SKM-1 (cell line): ENCODE results near the gene ADGRD2.
"Not testable (repeated sequence)": the region's sequence is repeated elsewhere in the genome, so short reads cannot be mapped to it uniquely, and the experiment has no call there.

Experiments used
- DNase-seq: peaks from one replicate; lab custom pipeline; 2025; ENCODE audit not compliant: unreplicated experiment; lab: John Stamatoyannopoulos, UW

ADGRD2 gene

GRCh38 chr9:124450241-124450924, at the start of gene ADGRD2:
TSS of gene ADGRD2 (plus strand) at chr9:124450451. CDS start at chr9:124451667, 1,216 bp downstream.
- no peak for DNase-seq

GRCh38 chr9:124403246-124403645, 47.0 kb upstream of the ADGRD2 start:
- no peak for DNase-seq

GRCh38 chr9:124409410-124409809, 40.8 kb upstream of the ADGRD2 start:
- no peak for DNase-seq

- no peak for DNase-seq
Measured at GRCh38 chr9:124410321-124410913, 39.8 kb upstream of the ADGRD2 start.

GRCh38 chr9:124411514-124412227, 38.6 kb upstream of the ADGRD2 start:
- no peak for DNase-seq

- no peak for DNase-seq
Measured at GRCh38 chr9:124412228-124412575, 38.0 kb upstream of the ADGRD2 start.

GRCh38 chr9:124414612-124415011, 35.6 kb upstream of the ADGRD2 start:
- DNase-seq, result no peak

- peak; percentile 97 for DNase-seq
Measured at GRCh38 chr9:124415102-124415851, 35.0 kb upstream of the ADGRD2 start, which contains the start of gene PSMB7. TSS of gene PSMB7 (minus strand) at chr9:124415442. CDS start at chr9:124415425, 17 bp downstream.

GRCh38 chr9:124415852-124416484, 34.3 kb upstream of the ADGRD2 start:
- no peak for DNase-seq

- no peak for DNase-seq
Measured at GRCh38 chr9:124419832-124420489, 30.3 kb upstream of the ADGRD2 start.

GRCh38 chr9:124420991-124421543, 29.2 kb upstream of the ADGRD2 start:
- no peak for DNase-seq

- no peak for DNase-seq
Measured at GRCh38 chr9:124423155-124423554, 27.1 kb upstream of the ADGRD2 start.

- no peak for DNase-seq
Measured at GRCh38 chr9:124423591-124423990, 26.7 kb upstream of the ADGRD2 start.

GRCh38 chr9:124425733-124426132, 24.5 kb upstream of the ADGRD2 start:
- not testable (repeated sequence) for DNase-seq

- no peak for DNase-seq
Measured at GRCh38 chr9:124426361-124426760, 23.9 kb upstream of the ADGRD2 start.

- DNase-seq, result no peak
Measured at GRCh38 chr9:124427281-124427680, 23.0 kb upstream of the ADGRD2 start.

GRCh38 chr9:124428751-124429529, 21.3 kb upstream of the ADGRD2 start:
- DNase-seq, result no peak

GRCh38 chr9:124429530-124429867, 20.8 kb upstream of the ADGRD2 start:
- DNase-seq, result no peak

- no peak for DNase-seq
Measured at GRCh38 chr9:124436320-124436719, 13.9 kb upstream of the ADGRD2 start.
